Astrocyte (in vitro differentiated cells and primary cell): ENCODE data around the gene PAK4. TPM values are rescaled to one million over a fixed set of nuclear protein-coding genes. Genes with fewer than 3 reads are reported as not detected.

Experiments
- DNase-seq: peaks from one replicate; pipeline ENCODE4 v3.0.0-alpha.2; 2010; ENCODE audit warnings: low read depth
- FAIRE-seq: peaks from 2 replicates; lab custom pipeline; 2011; peaks lifted over from hg19 to GRCh38; lab: Jason Lieb, UNC
- H2AFZ ChIP-seq: 2 replicates; pipeline ENCODE4 v1.6.0; 2012; ENCODE audit warnings: low read depth, low read length, inconsistent platforms
- H3K27ac ChIP-seq: 2 replicates; pipeline ENCODE4 v1.5.1; 2011; ENCODE audit warnings: low read depth, low read length, inconsistent platforms
- H3K27me3 ChIP-seq: 2 replicates; pipeline ENCODE4 v1.6.0; 2011; ENCODE audit warnings: low read length, inconsistent platforms; ENCODE audit not compliant: insufficient read depth
- H3K36me3 ChIP-seq: 2 replicates; pipeline ENCODE4 v1.5.1; 2011; ENCODE audit warnings: low read length, inconsistent platforms; ENCODE audit not compliant: insufficient read depth
- H3K4me1 ChIP-seq: 2 replicates; pipeline ENCODE4 v1.5.1; 2011; ENCODE audit warnings: low read length, inconsistent platforms; ENCODE audit not compliant: insufficient read depth
- H3K4me2 ChIP-seq: 2 replicates; pipeline ENCODE4 v1.6.0; 2012; ENCODE audit warnings: low read length, inconsistent platforms
- H3K4me3 ChIP-seq: 2 replicates; pipeline ENCODE4 v1.5.1; 2011; ENCODE audit warnings: low read depth, mild to moderate bottlenecking, low read length, inconsistent platforms; ENCODE audit not compliant: insufficient read depth
- H3K79me2 ChIP-seq: 2 replicates; pipeline ENCODE4 v1.6.0; 2012; ENCODE audit warnings: mild to moderate bottlenecking, low read length, inconsistent platforms; ENCODE audit not compliant: insufficient read depth
- H3K9ac ChIP-seq: 2 replicates; pipeline ENCODE4 v1.6.0; 2012; ENCODE audit warnings: mild to moderate bottlenecking, low read length, inconsistent platforms
- H3K9me3 ChIP-seq: 2 replicates; pipeline ENCODE4 v1.5.1; 2012; ENCODE audit warnings: low read depth, mild to moderate bottlenecking, low read length, inconsistent platforms; ENCODE audit not compliant: insufficient read depth
- H4K20me1 ChIP-seq: 2 replicates; pipeline ENCODE4 v1.6.0; 2012; ENCODE audit warnings: low read length, inconsistent platforms; ENCODE audit not compliant: insufficient read depth
- H3K27ac Mint-ChIP-seq: one replicate; pipeline ENCODE4 v1.8.0; 2021; ENCODE audit warnings: mild to moderate bottlenecking, mixed read lengths; ENCODE audit not compliant: unreplicated experiment
- H3K27me3 Mint-ChIP-seq: one replicate; pipeline ENCODE4 v1.8.0; 2021; ENCODE audit warnings: low read depth, mixed read lengths; ENCODE audit not compliant: unreplicated experiment
- H3K36me3 Mint-ChIP-seq: one replicate; pipeline ENCODE4 v1.8.0; 2021; ENCODE audit warnings: low read depth, mixed read lengths; ENCODE audit not compliant: unreplicated experiment
- H3K4me1 Mint-ChIP-seq: one replicate; pipeline ENCODE4 v1.8.0; 2021; ENCODE audit warnings: low read depth, mixed read lengths; ENCODE audit not compliant: unreplicated experiment
- H3K4me3 Mint-ChIP-seq: one replicate; pipeline ENCODE4 v1.8.0; 2021; ENCODE audit warnings: mild to moderate bottlenecking, moderate library complexity, mixed read lengths; ENCODE audit not compliant: unreplicated experiment
- H3K9me3 Mint-ChIP-seq: one replicate; pipeline ENCODE4 v1.8.0; 2021; ENCODE audit warnings: mild to moderate bottlenecking, mixed read lengths; ENCODE audit not compliant: unreplicated experiment
- EZH2 ChIP-seq: IDR thresholded peaks from 2 replicates; pipeline ENCODE4 v1.6.1; 2012; ENCODE audit warnings: mild to moderate bottlenecking, low read length, inconsistent platforms; ENCODE audit not compliant: insufficient read depth
- total RNA-seq: library from RNA; stranded (reverse); gene quantifications from 2 replicates; pipeline ENCODE4 v1.2.1, GENCODE V29; 2021
- TF ChIP-seq, protein P1 (sequence below): IDR thresholded peaks from 2 replicates; pipeline ENCODE4 v1.5.1; 2011; ENCODE audit warnings: low read depth, mild to moderate bottlenecking, inconsistent platforms, low read length, moderate library complexity; ENCODE audit not compliant: insufficient read depth

PAK4 gene
- total RNA-seq, 1 donor from 2014 or later, result 48.0 TPM

DNA sequence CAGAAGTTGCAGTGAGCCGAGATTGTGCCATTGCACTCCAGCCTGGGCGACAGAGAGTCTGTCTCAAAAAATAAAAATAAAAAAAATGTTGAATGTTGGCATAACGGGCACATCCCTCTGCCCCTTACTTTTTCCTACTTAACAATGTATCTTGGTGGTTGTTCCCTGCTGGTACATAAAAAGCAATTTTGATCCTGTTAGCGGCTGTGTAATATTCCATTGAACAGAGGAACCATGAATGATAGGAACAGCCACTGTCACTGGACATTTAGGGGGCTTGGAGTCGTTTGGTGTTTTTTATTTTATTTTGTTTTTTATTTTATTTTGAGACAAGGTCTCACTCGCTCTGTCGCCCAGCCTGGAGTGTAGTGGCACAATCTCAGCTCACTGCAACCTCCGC, 60.8 kb downstream of the PAK4 start:
- DNase-seq, result no peak
- Histone ChIP-seq H3K4me2 (no peak overlapping the region), H3K36me3 (no peaks in the 10 kb centered on the region), H3K4me1 (no peaks in the 10 kb centered on the region), H3K9ac (no peak overlapping the region), H3K27me3 (peaks cover 8% of the 10 kb centered on the region), H3K4me3 (no peak overlapping the region), H3K27ac (no peak overlapping the region), H3K9me3 (no peaks in the 10 kb centered on the region), H4K20me1 (no peaks in the 10 kb centered on the region), H3K79me2 (no peaks in the 10 kb centered on the region), H2AFZ (no peak overlapping the region)
- no peak overlapping the region for H3K27ac Mint-ChIP-seq
- peaks cover 4% of the 10 kb centered on the region for H3K9me3 Mint-ChIP-seq
- H3K36me3 Mint-ChIP-seq, result peaks cover 8% of the 10 kb centered on the region
- TF ChIP-seq, protein P1, sequence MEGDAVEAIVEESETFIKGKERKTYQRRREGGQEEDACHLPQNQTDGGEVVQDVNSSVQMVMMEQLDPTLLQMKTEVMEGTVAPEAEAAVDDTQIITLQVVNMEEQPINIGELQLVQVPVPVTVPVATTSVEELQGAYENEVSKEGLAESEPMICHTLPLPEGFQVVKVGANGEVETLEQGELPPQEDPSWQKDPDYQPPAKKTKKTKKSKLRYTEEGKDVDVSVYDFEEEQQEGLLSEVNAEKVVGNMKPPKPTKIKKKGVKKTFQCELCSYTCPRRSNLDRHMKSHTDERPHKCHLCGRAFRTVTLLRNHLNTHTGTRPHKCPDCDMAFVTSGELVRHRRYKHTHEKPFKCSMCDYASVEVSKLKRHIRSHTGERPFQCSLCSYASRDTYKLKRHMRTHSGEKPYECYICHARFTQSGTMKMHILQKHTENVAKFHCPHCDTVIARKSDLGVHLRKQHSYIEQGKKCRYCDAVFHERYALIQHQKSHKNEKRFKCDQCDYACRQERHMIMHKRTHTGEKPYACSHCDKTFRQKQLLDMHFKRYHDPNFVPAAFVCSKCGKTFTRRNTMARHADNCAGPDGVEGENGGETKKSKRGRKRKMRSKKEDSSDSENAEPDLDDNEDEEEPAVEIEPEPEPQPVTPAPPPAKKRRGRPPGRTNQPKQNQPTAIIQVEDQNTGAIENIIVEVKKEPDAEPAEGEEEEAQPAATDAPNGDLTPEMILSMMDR, result no peak
- TF ChIP-seq EZH2, result no peak
- no peak overlapping the region for H3K4me3 Mint-ChIP-seq
- H3K4me1 Mint-ChIP-seq, result no peaks in the 10 kb centered on the region
- FAIRE-seq, result no peak
- H3K27me3 Mint-ChIP-seq, result peaks cover 6% of the 10 kb centered on the region

DNA sequence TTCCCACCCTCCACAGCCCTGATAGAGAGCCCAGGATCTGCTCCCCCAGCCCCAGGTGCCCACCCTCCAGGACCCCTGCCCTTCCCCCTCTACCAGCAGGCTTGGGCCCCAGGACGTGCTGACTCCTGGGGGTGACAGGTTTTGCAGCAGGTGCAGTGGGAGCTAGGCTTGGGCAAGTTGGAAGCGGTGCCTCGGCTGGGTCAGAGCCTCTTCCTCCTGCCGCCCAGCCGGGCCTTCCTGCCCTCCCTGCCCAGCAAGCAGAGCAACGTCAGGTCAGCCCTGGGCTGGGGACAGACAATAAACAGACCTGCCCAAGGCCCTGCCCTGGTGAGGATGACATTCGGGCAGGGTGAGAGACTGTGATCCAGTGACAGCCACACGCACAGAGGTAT, 62.0 kb downstream of the PAK4 start:
- Mint-ChIP-seq H3K4me3 (no peak overlapping the region), H3K27me3 (peaks cover 6% of the 10 kb centered on the region), H3K36me3 (peaks cover 4% of the 10 kb centered on the region), H3K27ac (no peak overlapping the region), H3K9me3 (peaks cover 4% of the 10 kb centered on the region), H3K4me1 (no peaks in the 10 kb centered on the region)
- Histone ChIP-seq H3K27me3 (peaks cover 8% of the 10 kb centered on the region), H4K20me1 (no peaks in the 10 kb centered on the region), H3K9ac (no peak overlapping the region), H3K27ac (no peak overlapping the region), H3K4me1 (no peaks in the 10 kb centered on the region), H3K36me3 (no peaks in the 10 kb centered on the region), H3K4me2 (no peak overlapping the region), H2AFZ (no peak overlapping the region), H3K4me3 (no peak overlapping the region), H3K9me3 (no peaks in the 10 kb centered on the region), H3K79me2 (no peaks in the 10 kb centered on the region)
- DNase-seq, result no peak
- no peak for FAIRE-seq
- TF ChIP-seq, protein P1, result no peak
- no peak for TF ChIP-seq EZH2

DNA sequence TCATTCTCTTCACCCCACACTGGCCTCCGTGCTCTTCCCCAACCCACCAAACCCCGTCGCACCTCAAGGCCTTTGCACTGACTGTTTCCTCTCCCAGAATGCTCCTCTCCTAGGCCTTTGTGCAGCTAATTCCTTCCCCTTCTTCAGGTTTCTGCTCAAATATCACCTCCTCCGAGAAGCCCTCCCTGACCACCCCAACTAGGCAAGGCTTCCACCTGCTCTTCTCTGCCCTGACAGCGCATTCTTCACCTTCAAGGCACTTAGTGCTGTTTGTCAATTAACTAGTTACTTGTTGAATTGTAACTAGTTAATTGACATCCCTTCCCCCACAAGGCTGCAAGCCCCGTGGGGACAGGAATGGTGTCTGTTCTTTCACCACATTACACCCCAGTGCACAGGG, 63.4 kb downstream of the PAK4 start:
- no peaks in the 10 kb centered on the region for H3K4me1 Mint-ChIP-seq

More for the DNA sequence above, 63.4 kb downstream of the PAK4 start:
- FAIRE-seq (no peak), DNase-seq (no peak)
- no peak for TF ChIP-seq EZH2
- TF ChIP-seq, protein P1, result no peak
- no peaks in the 10 kb centered on the region for H3K36me3 ChIP-seq
- Mint-ChIP-seq H3K27ac (no peak overlapping the region), H3K27me3 (peaks cover 17% of the 10 kb centered on the region), H3K9me3 (peaks cover 1% of the 10 kb centered on the region), H3K4me3 (no peak overlapping the region), H3K36me3 (no peaks in the 10 kb centered on the region)
- H4K20me1 ChIP-seq, result no peaks in the 10 kb centered on the region
- H3K9me3 ChIP-seq, result no peaks in the 10 kb centered on the region
- H3K79me2 ChIP-seq, result no peaks in the 10 kb centered on the region
- H3K4me2 ChIP-seq, result no peak overlapping the region
- no peak overlapping the region for H3K9ac ChIP-seq
- peaks cover 8% of the 10 kb centered on the region for H3K27me3 ChIP-seq
- H2AFZ ChIP-seq, result no peak overlapping the region
- no peaks in the 10 kb centered on the region for H3K4me1 ChIP-seq
- H3K27ac ChIP-seq, result no peak overlapping the region
- H3K4me3 ChIP-seq, result no peak overlapping the region
